ENCODE data around the gene ZNF658.
"Not testable (repeated sequence)": the region's sequence is repeated elsewhere in the genome, so short reads cannot be mapped to it uniquely, and the experiment has no call there.

The ZNF658 gene

GRCh38 chr9:66900490-66901131 lies at the start of gene ZNF658:
Gene ZNF658 (plus strand): TSS chr9:66900725. CDS start chr9:66903562, 2,837 bp downstream.
- not testable (repeated sequence) for DNase-seq

GRCh38 chr9:66861732-66862131 lies 38.8 kb upstream of the ZNF658 start:
- DNase-seq = not testable (repeated sequence)

- not testable (repeated sequence) for DNase-seq
Measured at GRCh38 chr9:66868660-66869059, 31.9 kb upstream of the ZNF658 start.

GRCh38 chr9:66880605-66881004 lies 19.9 kb upstream of the ZNF658 start:
- not testable (repeated sequence) for DNase-seq

- DNase-seq = not testable (repeated sequence)
Measured at GRCh38 chr9:66881847-66882246, 18.7 kb upstream of the ZNF658 start.

- not testable (repeated sequence) for DNase-seq
Measured at GRCh38 chr9:66890334-66890733, 10.2 kb upstream of the ZNF658 start.

- DNase-seq = not testable (repeated sequence)
Measured at GRCh38 chr9:66901141-66901540, 616 bp downstream of the ZNF658 start.

- not testable (repeated sequence) for DNase-seq
Measured at GRCh38 chr9:66909560-66909959, 9.0 kb downstream of the ZNF658 start.

- not testable (repeated sequence) for DNase-seq
Measured at GRCh38 chr9:66920072-66920471, 19.5 kb downstream of the ZNF658 start.

GRCh38 chr9:66936194-66936870 lies 35.8 kb downstream of the ZNF658 start:
- not testable (repeated sequence) for DNase-seq

GRCh38 chr9:66937662-66938061 lies 37.1 kb downstream of the ZNF658 start:
- DNase-seq = not testable (repeated sequence)

GRCh38 chr9:66938322-66938721 lies 37.8 kb downstream of the ZNF658 start:
- not testable (repeated sequence) for DNase-seq

- DNase-seq = not testable (repeated sequence)
Measured at GRCh38 chr9:66939878-66940830, 39.6 kb downstream of the ZNF658 start.

- DNase-seq = not testable (repeated sequence)
Measured at GRCh38 chr9:66942400-66943155, 42.1 kb downstream of the ZNF658 start.

- DNase-seq = not testable (repeated sequence)
Measured at GRCh38 chr9:66952576-66952975, 52.1 kb downstream of the ZNF658 start.

Data from NCI-H1092 treated with DMSO at 0.1 percent for 48 hours (cell line).